Muscle of back (tissue), 11 donors: ENCODE measurements around the gene PROK1. TPM values are rescaled to one million over a fixed set of nuclear protein-coding genes. Genes with fewer than 3 reads are reported as not detected.
"Not testable (repeated sequence)": the region's sequence is repeated elsewhere in the genome, so short reads cannot be mapped to it uniquely, and the experiment has no call there.

ENCODE experiments used
- DNase-seq, 3 donors: peaks; one replicate each; pipeline versions ENCODE4 v3.0.0 to v3.0.0-alpha.2; 2013
- polyA plus RNA-seq, 10 donors: library from polyadenylated mRNA; unstranded; fragments of 120-200 nt; gene quantifications; one replicate each; pipeline ENCODE4 v1.2.1, GENCODE V29; 2013; ENCODE audit not compliant: insufficient read length in 10 of 10

Gene PROK1
- polyA plus RNA-seq, 10 donors: 0.10 to 0.27 (median 0.21) TPM; not detected in 7

GRCh38 chr1:110433213-110433612 lies 17.7 kb upstream of the PROK1 start:
- no peak for DNase-seq

DNA sequence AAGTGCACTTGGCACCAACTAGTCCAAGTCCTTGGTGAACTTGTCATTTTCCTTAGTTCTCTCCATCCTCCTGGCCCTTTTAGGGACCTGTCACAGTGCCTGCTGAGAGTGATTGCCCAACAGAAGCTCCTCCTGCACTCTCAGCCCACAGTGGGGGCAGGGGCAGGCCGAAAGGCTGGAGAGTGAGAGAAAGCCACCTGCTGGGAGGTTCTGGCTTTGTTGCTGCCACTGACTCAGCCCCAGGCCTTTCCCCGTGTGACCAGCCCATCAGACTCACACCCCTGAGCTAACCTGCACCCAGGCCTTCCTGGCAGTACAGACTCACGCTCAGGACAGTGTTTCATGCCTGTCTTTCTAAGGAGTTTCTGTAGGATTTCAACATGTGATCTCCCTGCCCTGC lies 17.1 kb upstream of the PROK1 start:
- peak in 1 of 3 donors; percentile 8 for DNase-seq

- DNase-seq: no peak
These were observed 16.0 kb upstream of the PROK1 start for GRCh38 chr1:110434946-110435345.

- DNase-seq: no peak
These were observed 14.3 kb upstream of the PROK1 start for GRCh38 chr1:110436635-110437034.

GRCh38 chr1:110437645-110438299 lies 13.2 kb upstream of the PROK1 start:
- not testable (repeated sequence) for DNase-seq

DNA sequence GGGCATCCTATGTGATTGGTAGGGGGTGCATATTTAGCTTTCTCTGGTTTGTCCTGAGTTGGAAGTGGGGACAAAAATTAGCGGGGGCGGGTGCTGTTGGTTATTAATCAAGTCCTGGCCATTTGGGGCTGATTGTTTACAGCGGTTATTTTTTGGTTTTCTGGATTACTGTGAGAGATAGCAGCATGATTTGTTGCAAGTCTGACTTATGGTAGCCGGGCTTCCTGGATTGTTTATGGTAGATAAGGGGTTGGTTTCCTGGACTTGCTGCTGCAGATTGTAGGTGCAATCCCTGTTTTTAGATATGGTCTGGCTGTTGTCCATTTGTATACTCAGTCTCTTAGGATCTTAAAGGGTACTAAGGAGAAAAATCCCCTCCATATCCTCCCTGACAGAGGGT lies 12.1 kb upstream of the PROK1 start:
- no peak for DNase-seq

DNA sequence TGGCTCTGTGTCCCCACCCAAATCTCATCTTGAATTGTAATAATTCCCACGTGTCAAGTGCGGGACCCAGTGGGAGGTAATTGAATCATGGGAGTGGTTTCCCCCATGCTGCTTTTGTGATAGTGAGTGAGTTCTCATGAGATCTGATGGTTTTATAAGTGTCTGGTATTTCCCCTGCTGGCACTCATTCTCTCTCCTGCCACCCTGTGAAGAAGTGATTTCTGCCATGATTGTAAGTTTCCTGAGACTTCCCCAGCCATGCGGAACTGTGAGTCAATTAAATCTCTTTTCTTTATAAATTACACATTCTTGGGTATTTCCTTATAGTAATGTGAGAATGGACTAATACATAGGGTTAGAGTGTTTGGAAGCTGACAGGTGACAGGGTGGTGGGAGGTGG lies 11.1 kb upstream of the PROK1 start:
- DNase-seq: not testable (repeated sequence)

DNA sequence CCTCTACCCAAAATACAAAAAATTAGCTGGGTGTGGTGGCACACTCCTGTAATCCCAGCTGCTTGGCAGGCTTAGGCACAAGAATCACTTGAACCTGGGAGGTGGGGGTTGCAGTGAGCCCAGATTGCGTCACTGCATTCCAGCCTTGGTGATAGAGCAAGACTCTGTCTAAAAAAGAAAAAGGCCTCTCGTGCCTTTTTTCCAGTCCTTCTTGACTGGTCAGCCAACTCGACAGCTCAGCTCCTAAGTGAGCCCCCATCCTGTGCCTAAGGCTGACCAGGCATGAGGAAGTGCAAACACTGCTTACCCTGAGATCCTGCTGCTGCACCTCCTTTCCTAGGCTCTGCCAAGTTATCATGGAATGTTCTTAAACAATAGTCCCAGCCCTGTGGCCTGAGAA lies 10.1 kb upstream of the PROK1 start:
- DNase-seq: no peak

- DNase-seq: no peak
These were observed 9.1 kb upstream of the PROK1 start for GRCh38 chr1:110441888-110442287.

DNA sequence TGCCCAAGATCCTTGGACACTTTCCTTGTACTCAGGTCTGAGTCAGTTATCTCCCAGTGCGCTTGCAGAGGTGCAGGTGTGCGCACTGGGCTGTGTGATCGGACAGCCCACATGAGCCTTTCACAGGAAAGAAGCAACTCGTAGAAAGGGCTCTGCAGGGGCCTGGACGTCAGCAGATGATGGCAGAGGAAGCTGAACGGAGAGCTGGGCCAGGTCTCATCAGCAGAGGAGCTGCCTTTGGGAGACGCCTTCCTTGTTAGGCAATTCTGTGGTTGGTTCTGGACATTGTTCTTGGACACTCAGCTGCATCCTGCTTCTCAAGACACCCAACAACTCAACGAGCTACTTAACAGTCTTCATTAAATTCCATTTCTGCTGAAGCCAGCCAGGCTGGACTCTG lies 7.5 kb upstream of the PROK1 start:
- no peak for DNase-seq

- no peak for DNase-seq
These were observed 6.4 kb upstream of the PROK1 start for GRCh38 chr1:110444561-110444960.

DNA sequence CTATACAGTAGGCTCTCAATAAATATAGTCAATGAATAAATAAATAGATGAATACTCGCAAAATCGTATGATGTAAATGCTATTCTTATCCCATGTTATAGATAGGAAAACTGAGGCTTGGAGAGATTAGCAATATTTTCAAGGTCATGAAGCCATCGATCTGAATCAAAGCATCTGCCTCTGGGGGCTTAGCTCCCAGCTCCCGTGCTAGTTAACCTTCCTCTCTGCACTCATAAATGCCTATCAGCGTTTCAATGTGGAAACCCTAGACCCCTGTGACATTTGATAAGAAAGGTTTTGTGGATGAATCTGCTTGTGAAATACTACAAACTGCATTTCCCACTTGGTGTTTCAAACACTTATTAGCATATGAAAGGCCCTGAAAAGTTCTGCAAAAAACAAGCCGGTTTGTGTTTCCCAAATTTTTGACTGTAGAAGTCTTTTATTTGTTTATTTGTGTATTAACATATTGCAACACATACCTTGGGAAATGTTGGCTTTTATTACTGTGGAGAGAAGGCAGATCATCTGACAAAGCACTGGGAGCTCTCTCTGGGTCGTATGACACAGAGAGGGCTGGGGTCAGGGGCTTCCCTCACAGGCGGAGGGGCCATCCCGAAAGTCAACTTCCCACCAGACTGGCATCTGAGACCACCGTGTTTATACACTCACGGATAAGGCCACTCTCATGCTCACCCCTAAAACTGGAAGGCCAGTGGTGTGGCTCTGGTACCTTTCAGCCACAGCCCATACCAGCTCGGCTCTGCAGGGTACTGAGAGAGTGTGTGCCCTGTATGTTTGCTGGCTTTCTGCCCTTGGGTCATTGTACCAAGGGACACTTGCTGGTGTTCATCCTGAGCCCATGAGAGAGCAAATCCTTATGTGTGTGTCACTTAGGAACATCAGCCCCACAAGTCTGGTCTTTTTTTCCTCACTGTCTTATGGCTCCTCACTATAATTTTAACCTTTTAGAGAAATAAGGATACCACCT lies 993 bp upstream of the PROK1 start:
- no peak for DNase-seq

- no peak for DNase-seq
These were observed 1.4 kb downstream of the PROK1 start for GRCh38 chr1:110452330-110452729.

DNA sequence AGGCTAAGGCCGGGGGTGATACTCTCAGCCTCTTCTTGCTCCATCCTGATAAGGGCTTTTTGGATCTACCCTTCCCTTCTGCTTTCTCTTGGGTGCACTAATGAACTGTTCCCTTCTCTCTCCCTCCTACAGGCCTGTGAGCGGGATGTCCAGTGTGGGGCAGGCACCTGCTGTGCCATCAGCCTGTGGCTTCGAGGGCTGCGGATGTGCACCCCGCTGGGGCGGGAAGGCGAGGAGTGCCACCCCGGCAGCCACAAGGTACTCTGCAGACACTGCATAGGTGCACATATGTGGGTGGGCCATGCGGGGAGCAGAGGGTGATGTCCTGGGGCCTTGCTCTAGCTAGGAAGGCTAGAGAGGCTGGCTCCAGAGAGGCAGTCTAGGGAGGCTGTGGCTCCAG lies 2.9 kb downstream of the PROK1 start:
- DNase-seq: no peak

- DNase-seq: no peak
These were observed 3.4 kb downstream of the PROK1 start for GRCh38 chr1:110454328-110454727.

DNA sequence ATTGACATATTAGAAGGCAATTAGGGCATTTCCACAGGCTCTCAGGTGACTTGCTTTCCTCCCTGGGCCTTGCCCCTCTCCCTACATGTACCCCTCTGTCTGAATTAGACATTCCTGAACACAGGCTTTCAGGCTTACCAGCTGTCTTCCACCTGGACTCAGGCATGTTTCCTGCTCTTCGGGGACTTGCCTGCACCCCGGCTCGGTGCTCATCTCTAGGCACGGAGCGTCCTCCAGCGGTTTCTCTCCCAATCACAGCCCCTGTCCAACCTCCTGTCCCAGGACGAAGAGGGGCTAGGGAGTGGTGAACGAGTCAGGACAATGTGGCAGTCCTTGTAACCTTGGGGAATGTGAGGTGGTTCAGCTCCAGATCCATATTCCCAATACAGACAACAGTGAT lies 4.2 kb downstream of the PROK1 start:
- DNase-seq: no peak

DNA sequence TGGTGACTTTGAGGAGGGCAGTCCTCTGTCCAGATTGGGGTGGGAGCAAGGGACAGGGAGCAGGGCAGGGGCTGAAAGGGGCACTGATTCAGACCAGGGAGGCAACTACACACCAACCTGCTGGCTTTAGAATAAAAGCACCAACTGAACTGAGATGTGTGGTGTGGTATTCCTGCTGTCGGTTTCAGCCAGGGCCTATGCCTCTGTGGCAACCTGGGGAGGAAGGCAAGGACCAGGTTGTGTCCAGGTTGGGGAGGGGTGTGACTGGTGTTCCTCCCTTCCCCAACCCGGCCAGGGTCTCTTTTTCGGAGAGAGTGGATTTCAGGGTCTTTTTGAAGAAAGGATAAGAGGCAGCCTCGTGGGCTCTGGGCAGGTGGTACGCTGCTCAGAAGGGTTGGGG lies 6.3 kb downstream of the PROK1 start:
- no peak for DNase-seq

DNA sequence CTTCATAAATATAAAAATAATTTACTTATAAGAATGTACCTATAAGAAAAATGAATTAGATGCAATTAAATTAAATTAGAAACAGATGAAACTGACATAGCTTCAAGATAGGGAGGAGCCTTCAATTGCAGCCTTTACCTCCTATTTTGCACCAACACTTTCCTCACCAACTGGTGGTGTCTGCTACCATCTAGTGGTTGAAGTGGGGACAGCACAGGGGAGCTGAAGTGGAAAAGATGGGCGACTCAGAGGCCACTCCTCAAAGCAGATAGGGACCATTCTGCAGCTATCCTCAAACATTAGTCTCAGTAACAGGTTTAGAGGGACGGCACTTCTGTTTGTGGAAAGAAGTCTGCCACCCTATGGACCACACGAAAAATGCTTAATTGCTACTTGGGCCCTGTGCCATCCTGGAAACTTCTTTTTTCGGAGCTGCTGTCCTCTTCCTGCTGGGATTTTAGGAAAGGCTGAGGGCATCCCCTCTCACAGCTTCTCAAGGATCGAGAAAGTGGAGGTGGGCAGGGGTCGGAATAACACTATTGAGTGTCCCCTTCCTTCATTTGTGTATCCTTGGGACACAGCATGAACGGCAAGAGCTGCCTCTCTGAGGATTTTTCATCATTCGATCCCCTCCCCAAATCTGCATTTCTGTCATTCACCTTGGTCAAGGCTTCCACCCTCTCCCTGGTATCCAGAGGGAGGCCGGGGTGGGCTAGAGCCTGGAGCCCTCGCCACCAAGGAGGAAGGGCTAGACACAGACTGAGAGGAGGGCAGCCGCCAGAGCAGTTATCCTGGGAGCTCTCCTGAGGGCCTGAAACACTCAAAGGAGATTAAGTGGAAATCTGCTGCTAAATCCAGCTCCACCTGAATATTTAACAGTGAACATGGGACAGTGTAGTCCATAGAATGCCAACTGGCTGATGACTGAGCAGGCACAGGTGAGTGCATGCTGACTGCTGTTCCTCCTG lies 9.6 kb downstream of the PROK1 start:
- peak; percentile 75 to 86 (median 81) for DNase-seq

GRCh38 chr1:110462093-110462492 lies 11.1 kb downstream of the PROK1 start:
- DNase-seq: no peak

GRCh38 chr1:110462964-110463363 lies 12.0 kb downstream of the PROK1 start:
- no peak for DNase-seq

DNA sequence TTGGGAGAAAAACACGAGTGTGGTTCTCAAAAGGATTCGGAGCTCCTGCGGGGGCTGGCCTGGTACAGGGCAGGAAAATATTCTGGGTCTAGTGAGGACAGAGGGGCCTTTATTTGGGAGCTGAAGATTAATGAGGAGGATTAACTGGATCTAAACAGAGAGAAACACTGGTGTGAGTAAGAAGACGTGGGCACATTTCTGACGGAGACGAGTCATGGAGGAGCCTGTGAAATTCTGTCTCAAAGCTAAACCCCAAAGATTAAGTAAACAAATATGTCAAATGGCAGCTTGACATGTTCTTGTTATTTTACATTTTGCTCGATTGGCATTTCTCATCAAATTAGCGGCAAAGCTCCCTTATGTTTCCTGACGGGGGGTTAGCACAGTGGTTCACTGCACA lies 12.8 kb downstream of the PROK1 start:
- DNase-seq: no peak

GRCh38 chr1:110464340-110464739 lies 13.4 kb downstream of the PROK1 start:
- no peak for DNase-seq
